PC-9 (cell line): ENCODE results near the gene ANO1. TPM values are rescaled to one million over a fixed set of nuclear protein-coding genes. Genes with fewer than 3 reads are reported as not detected.

Experiments used
- BruUV-seq: library from RNA; stranded (reverse); fragments of 400-500 nt; replicated peaks from 2 replicates; lab custom pipeline; 2021; lab: Mats Ljungman, UMichigan
- CTCF ChIA-PET: fragments of 300-600 bp; sonication (Branson Sonifier 250); formaldehyde crosslinking; loops from one replicate; lab custom pipeline; 2022; ENCODE audit warnings: antibody characterized with exemption; lab: Charles Lee
- POLR2A ChIA-PET: fragments of 300-600 bp; sonication (Branson Sonifier 250); formaldehyde crosslinking; loops from one replicate; lab custom pipeline; 2022; ENCODE audit warnings: antibody characterized with exemption; ENCODE audit not compliant: unreplicated experiment; lab: Charles Lee
- DNase-seq, 2 experiments: peaks; one replicate each; pipeline versions ENCODE4 v3.0.0 to v3.0.0-alpha.2; 2015 to 2022; ENCODE audit warnings: mixed read lengths in 1 of 2
- H2AFZ ChIP-seq: fragments of 200-600 bp; sonication (generic); 2 replicates; pipeline ENCODE4 v1.8.1; 2017; ENCODE audit warnings: antibody characterized with exemption
- H3F3A ChIP-seq: fragments of 200-600 bp; sonication (generic); 2 replicates; pipeline ENCODE4 v1.8.1; 2017; ENCODE audit warnings: antibody characterized with exemption, mild to moderate bottlenecking, low read depth; ENCODE audit not compliant: insufficient read depth
- H3K27ac ChIP-seq: fragments of 200-600 bp; sonication (generic); 2 replicates; pipeline ENCODE4 v1.6.1; 2016; ENCODE audit warnings: mixed run types
- H3K27me3 ChIP-seq: fragments of 200-600 bp; sonication (generic); 2 replicates; pipeline ENCODE4 v1.6.1; 2016; ENCODE audit warnings: low read depth, mixed run types; ENCODE audit not compliant: insufficient read depth
- H3K36me3 ChIP-seq: fragments of 200-600 bp; sonication (generic); 2 replicates; pipeline ENCODE4 v1.6.1; 2016; ENCODE audit warnings: low read depth, mixed run types
- H3K4me1 ChIP-seq: fragments of 200-600 bp; sonication (generic); replicated peaks from 2 replicates; pipeline ENCODE4 v1.6.1; 2016; ENCODE audit warnings: mixed run types; ENCODE audit not compliant: insufficient read depth
- H3K4me2 ChIP-seq: fragments of 200-600 bp; sonication (generic); 2 replicates; pipeline ENCODE4 v1.6.1; 2017; ENCODE audit warnings: mixed run types
- H3K4me3 ChIP-seq: fragments of 200-600 bp; sonication (generic); 2 replicates; pipeline ENCODE4 v1.6.1; 2016; ENCODE audit warnings: mixed run types
- H3K79me2 ChIP-seq: fragments of 200-600 bp; sonication (generic); 2 replicates; pipeline ENCODE4 v1.6.1; 2017; ENCODE audit warnings: low read depth, mixed run types
- H3K9me2 ChIP-seq: fragments of 200-600 bp; sonication (generic); 2 replicates; pipeline ENCODE4 v1.8.1; 2017; ENCODE audit warnings: mild to moderate bottlenecking; ENCODE audit not compliant: insufficient read depth
- H3K9me3 ChIP-seq: fragments of 200-600 bp; sonication (generic); 2 replicates; pipeline ENCODE4 v1.8.1; 2016; ENCODE audit warnings: low read depth; ENCODE audit not compliant: insufficient read depth
- H4K20me1 ChIP-seq: fragments of 200-600 bp; sonication (generic); 2 replicates; pipeline ENCODE4 v1.8.1; 2017; ENCODE audit not compliant: insufficient read depth
- CTCF ChIP-seq: fragments of 200-600 bp; sonication (generic); conservative IDR thresholded peaks from 2 replicates; pipeline ENCODE4 v1.6.1; 2017; ENCODE audit warnings: mixed run types, antibody characterized with exemption, mild to moderate bottlenecking, moderate library complexity
- EZH2 ChIP-seq: fragments of 200-600 bp; sonication (generic); IDR thresholded peaks from 2 replicates; pipeline ENCODE4 v1.8.0; 2017; ENCODE audit warnings: antibody characterized with exemption, low read depth
- intact Hi-C: fragments of 100-400 bp; cut with micrococcal nuclease; formaldehyde crosslinking; loops from one replicate; pipeline ENCODE4 v1.10.0; 2022; ENCODE audit not compliant: unreplicated experiment
- total RNA-seq: library from RNA; stranded (reverse); gene quantifications from 2 replicates; pipeline ENCODE4 v1.2.3, GENCODE V29; 2021

Gene ANO1
- total RNA-seq, 1 experiment from 2014 or later, result 107 TPM

- Histone ChIP-seq H3K27me3 (no peaks in the 10 kb centered on the region), H3K9me3 (no peaks in the 10 kb centered on the region), H3K79me2 (peaks cover 13% of the 10 kb centered on the region; the same call in 1 of the 2 replicates), H3K27ac (no peak overlapping the region), H3K4me3 (no peak overlapping the region), H3K9me2 (no peaks in the 10 kb centered on the region), H3K36me3 (peaks cover 84% of the 10 kb centered on the region), H4K20me1 (peaks cover 18% of the 10 kb centered on the region), H3K4me1 (no peaks in the 10 kb centered on the region), H3F3A (peaks cover 70% of the 10 kb centered on the region), H3K4me2 (no peak overlapping the region), H2AFZ (no peak overlapping the region)
- intact Hi-C loops, result no loop called here
- ChIA-PET CTCF (no interaction called here), POLR2A (no interaction called here)
- DNase-seq, result no peak
- TF ChIP-seq CTCF (no peak), EZH2 (no peak)
- BruUV-seq, result no TSS peak
Observed at GRCh38 chr11:70109006-70109405, 30.9 kb downstream of the ANO1 start.

GRCh38 chr11:70109903-70110302 lies 31.8 kb downstream of the ANO1 start:
- Histone ChIP-seq H3K9me2 (no peaks in the 10 kb centered on the region), H3K9me3 (no peaks in the 10 kb centered on the region), H3F3A (peaks cover 68% of the 10 kb centered on the region), H3K27me3 (no peaks in the 10 kb centered on the region), H2AFZ (no peak overlapping the region), H3K36me3 (peaks cover 84% of the 10 kb centered on the region), H3K4me1 (no peaks in the 10 kb centered on the region), H3K4me2 (no peak overlapping the region), H3K79me2 (0 out of 2 replicates have a peak, but pooled peaks cover 13% of the 10 kb centered on the region), H3K4me3 (no peak overlapping the region), H4K20me1 (peaks cover 11% of the 10 kb centered on the region; the same call in 1 of the 2 replicates), H3K27ac (no peak overlapping the region)
- ChIA-PET CTCF (no interaction called here), POLR2A (no interaction called here)
- DNase-seq, result no peak
- intact Hi-C loops, result no loop called here
- no TSS peak for BruUV-seq
- TF ChIP-seq CTCF (no peak), EZH2 (no peak)

GRCh38 chr11:70110538-70111055 lies 32.5 kb downstream of the ANO1 start:
- H2AFZ ChIP-seq, result no peak overlapping the region
- H3K9me2 ChIP-seq, result no peaks in the 10 kb centered on the region
- TF ChIP-seq EZH2 (no peak), CTCF (no peak)
- H3K4me2 ChIP-seq, result no peak overlapping the region
- H3K79me2 ChIP-seq, result 0 out of 2 replicates have a peak, but pooled peaks cover 10% of the 10 kb centered on the region
- no peak overlapping the region for H3K4me3 ChIP-seq
- peaks cover 85% of the 10 kb centered on the region for H3K36me3 ChIP-seq
- no peaks in the 10 kb centered on the region for H3K9me3 ChIP-seq
- no peaks in the 10 kb centered on the region for H3K4me1 ChIP-seq
- peaks cover 11% of the 10 kb centered on the region; the same call in 1 of the 2 replicates for H4K20me1 ChIP-seq
- no peak for DNase-seq
- intact Hi-C loops, result no loop called here
- H3K27ac ChIP-seq, result no peak overlapping the region
- peaks cover 72% of the 10 kb centered on the region for H3F3A ChIP-seq
- ChIA-PET CTCF (no interaction called here), POLR2A (no interaction called here)
- no TSS peak for BruUV-seq
- no peaks in the 10 kb centered on the region for H3K27me3 ChIP-seq
